Esophagus (tissue), 2 donors: ENCODE results near the gene PLEKHA8. TPM values are rescaled to one million over a fixed set of nuclear protein-coding genes. Genes with fewer than 3 reads are reported as not detected.
A peak's percentile ranks its signal among the peaks of the same experiment; 100 is the strongest.

ENCODE experiments used
- H3K27ac ChIP-seq, 2 donors: one replicate each; pipeline ENCODE4 v1.5.1; 2013; ENCODE audit warnings: low read depth in 2 of 2, mild to moderate bottlenecking in 2 of 2, inconsistent platforms in 1 of 2, low read length in 1 of 2, moderate library complexity in 1 of 2
- H3K27me3 ChIP-seq, 2 donors: one replicate each; pipeline ENCODE4 v1.6.1; 2013; ENCODE audit warnings: low read length in 2 of 2, control low read depth in 1 of 2, mild to moderate bottlenecking in 1 of 2; ENCODE audit not compliant: insufficient read depth in 2 of 2, control insufficient read depth in 1 of 2
- H3K36me3 ChIP-seq, 2 donors: one replicate each; pipeline ENCODE4 v1.6.1; 2013; ENCODE audit warnings: low read length in 1 of 2; ENCODE audit not compliant: control insufficient read depth in 2 of 2, insufficient read depth in 2 of 2
- H3K4me1 ChIP-seq, 2 donors: one replicate each; pipeline ENCODE4 v1.6.1; 2013; ENCODE audit warnings: low read length in 1 of 2; ENCODE audit not compliant: control insufficient read depth in 2 of 2, insufficient read depth in 2 of 2
- H3K4me3 ChIP-seq, 2 donors: one replicate each; pipeline ENCODE4 v1.5.1; 2013; ENCODE audit warnings: low read length in 2 of 2, mild to moderate bottlenecking in 2 of 2, low read depth in 1 of 2, moderate library complexity in 1 of 2
- H3K9me3 ChIP-seq, 2 donors: one replicate each; pipeline ENCODE4 v1.6.1; 2013; ENCODE audit warnings: mild to moderate bottlenecking in 2 of 2, low read depth in 1 of 2, low read length in 1 of 2, moderate library complexity in 1 of 2; ENCODE audit not compliant: control insufficient read depth in 2 of 2, insufficient read depth in 1 of 2
- WGBS, 2 donors: extraction: QIAGEN DNeasy Blood & Tissue Kit; methylation state at CpG; one replicate each; pipeline ENCODE4 v1.1.7; 2013; 5-methylcytosine and 5-hydroxymethylcytosine counted together
- polyA plus RNA-seq, 2 donors: library from polyadenylated mRNA; stranded (reverse); fragments of 200-250 nt; gene quantifications; one replicate each; pipeline ENCODE4 v1.2.3, GENCODE V29; 2013
- donor health status: healthy with polysubstance abuse.
- donor health status: Bipolar disorder and iron deficiency.

The PLEKHA8 gene
- polyA plus RNA-seq, 2 donors: 2.3 to 2.7 TPM

DNA sequence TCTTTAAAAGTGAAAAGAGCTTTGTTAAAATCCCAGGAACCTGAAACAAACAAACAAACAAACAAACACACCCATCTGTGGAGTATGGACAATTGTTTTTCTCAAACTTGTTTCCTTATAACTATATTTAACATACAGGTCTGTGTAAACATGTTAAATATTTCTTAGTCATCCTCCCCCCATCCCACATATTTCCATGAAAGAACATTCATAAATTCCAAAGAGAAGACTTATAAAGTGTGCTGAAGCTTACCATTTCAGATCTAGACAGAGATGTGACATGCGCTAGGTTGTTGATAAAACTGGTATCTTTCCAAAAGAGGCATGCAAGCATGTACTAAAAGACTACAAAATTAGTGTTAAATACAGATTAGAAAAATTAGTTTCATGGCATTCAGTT is 8.3 kb upstream of the PLEKHA8 start:
- Histone ChIP-seq H3K9me3 (no peaks in the 10 kb centered on the region), H3K27ac (no peak overlapping the region), H3K4me1 (no peaks in the 10 kb centered on the region), H3K27me3 (no peaks in the 10 kb centered on the region), H3K36me3 (peaks cover 0 to 4% of the 10 kb centered on the region in 2 donors), H3K4me3 (no peak overlapping the region)
- 92 to 95% methylated on average over 1 of the region's 1 CpG for WGBS, 2 donors

DNA sequence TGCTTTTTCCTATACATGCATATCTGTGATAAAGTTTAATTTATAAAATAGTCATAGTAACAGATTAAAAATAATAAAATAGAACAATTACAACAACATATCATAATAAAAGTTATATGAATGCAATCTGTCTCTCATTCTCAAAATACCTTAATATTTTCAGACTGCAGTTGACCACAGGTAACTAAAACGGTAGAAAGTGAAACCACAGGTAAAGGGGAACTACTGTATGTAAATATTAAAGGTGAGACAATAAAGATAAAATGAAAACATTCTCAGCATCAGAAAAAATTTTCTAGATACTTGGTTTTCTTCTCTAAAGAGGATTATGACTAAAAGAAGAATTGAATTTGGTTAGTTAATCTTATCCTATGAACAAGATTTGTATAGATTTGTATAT is 7.7 kb upstream of the PLEKHA8 start:
- no peaks in the 10 kb centered on the region for H3K4me1 ChIP-seq
- H3K4me3 ChIP-seq: no peak overlapping the region
- H3K36me3 ChIP-seq: peaks cover 0 to 4% of the 10 kb centered on the region in 2 donors
- H3K9me3 ChIP-seq: no peaks in the 10 kb centered on the region
- 29 to 38% methylated on average over 1 of the region's 1 CpG for WGBS, 2 donors
- H3K27me3 ChIP-seq: no peaks in the 10 kb centered on the region
- H3K27ac ChIP-seq: no peak overlapping the region

DNA sequence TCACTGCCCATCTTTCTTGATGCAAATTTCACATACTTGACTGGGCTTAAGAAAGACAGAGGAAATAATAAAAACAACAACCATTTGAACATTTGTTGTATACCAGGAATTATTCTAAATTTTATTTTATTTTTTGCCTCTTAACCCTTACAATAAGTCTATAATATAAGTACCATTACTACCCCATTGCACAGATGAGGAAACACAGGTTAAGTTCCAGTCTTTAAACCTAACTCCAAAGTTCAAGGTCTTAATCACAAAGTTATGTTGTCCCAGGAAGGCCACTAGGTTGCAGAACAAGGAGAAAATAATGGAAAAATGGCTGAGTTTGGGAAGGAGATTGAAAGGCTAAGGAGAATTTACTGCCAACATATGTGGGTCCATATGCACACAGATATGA is 5.2 kb upstream of the PLEKHA8 start:
- Histone ChIP-seq H3K9me3 (no peaks in the 10 kb centered on the region), H3K27ac (no peak overlapping the region), H3K36me3 (peaks cover 0 to 4% of the 10 kb centered on the region in 2 donors), H3K4me3 (no peak overlapping the region), H3K27me3 (no peaks in the 10 kb centered on the region), H3K4me1 (no peaks in the 10 kb centered on the region)

DNA sequence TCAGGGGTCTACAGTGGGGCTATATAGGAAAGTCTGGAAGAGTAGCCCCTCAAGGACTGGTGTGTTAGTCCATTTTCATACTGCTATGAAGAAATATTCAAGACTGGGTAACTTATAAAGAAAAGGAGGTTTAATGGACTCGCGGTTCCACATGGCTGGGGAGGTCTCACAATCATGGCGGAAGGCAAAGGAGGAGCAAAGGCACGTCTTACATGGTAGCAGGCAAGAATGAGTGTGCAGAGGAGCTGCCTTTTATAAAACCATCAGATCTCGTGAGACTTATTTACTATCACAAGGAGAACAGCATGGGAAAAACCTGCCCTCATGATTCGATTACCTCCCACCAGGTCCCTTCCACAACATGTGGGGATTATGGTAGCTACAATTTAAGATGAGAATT is 4.7 kb upstream of the PLEKHA8 start:
- Histone ChIP-seq H3K9me3 (no peaks in the 10 kb centered on the region), H3K27me3 (no peaks in the 10 kb centered on the region), H3K4me3 (no peak overlapping the region), H3K4me1 (no peaks in the 10 kb centered on the region), H3K27ac (no peak overlapping the region), H3K36me3 (no peaks in the 10 kb centered on the region)
- 95 to 98% methylated on average over 6 of the region's 6 CpGs for WGBS, 2 donors

DNA sequence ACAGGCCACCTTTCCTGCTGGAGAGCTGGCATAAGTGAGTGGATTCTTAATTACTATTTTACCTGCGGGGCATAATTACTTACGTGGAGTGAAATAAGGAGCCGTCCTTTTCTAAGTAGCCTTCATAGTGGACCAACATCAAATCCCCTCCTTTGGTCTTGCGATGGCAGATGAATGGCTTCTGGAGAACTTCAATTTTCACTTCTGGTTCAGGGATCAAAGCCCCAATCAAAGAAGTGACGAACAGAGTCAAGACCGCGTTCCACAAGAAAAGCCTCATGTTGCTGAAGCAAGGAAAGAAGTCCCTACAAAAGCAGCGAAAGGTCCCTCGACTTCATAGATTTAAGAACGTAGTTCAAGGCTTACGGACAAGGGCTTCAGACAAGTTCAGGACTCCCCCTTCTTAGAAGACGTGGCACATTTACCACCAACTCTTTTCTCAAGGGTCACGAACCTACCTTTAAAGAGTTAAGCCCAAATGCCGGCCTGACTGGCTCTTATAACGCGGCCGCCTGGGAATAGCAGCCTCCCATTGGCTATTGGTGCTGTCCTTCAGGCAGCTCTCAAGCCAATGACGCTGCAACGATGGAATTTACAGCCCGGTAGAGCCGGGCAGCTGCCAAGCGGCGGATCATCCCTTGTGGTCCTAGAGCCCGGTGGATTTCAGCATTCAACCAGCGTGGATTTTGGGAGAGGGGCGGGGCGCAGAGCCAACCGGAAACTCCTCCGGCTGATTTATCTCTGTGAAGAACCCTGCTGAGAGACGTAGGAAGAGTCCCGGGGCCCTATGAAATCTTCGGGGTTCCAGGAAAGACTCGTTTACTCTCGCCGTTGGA is 1.8 kb upstream of the PLEKHA8 start, which contains the start of gene FKBP14:
Gene FKBP14 (minus strand): TSS at position 474 of the 836 bp plus-strand sequence. CDS start 194 bp downstream, at position 280.
- H3K27me3 ChIP-seq: no peaks in the 10 kb centered on the region
- 0 to 1% methylated on average over 35 of the region's 35 CpGs for WGBS, 2 donors
- H3K9me3 ChIP-seq: no peaks in the 10 kb centered on the region
- H3K4me1 ChIP-seq: peaks cover 2 to 3% of the 10 kb centered on the region in 2 donors
- H3K4me3 ChIP-seq: peak within 1 kb of the TSS; percentile 55 to 79
- H3K36me3 ChIP-seq: no peaks in the 10 kb centered on the region
- H3K27ac ChIP-seq: peak within 1 kb of the TSS; percentile 84 to 94

DNA sequence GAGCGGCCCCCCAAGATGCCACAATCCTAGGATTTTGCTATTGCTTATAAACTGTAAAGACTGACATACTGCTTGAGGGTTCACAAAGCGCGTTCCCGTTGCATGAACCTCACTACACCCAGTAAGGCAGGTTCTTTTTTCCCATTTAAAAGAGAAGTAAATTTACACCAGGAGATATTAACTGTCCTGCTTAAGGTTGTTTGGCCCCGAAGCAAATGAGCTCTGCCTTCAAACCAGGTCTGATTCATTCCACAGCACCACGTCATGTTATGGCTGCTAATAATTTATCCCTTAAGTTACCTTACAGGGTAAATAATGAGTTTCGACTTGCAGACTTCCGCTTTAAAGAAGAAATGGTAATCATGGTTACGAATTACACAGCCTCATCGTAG is 1.2 kb upstream of the PLEKHA8 start:
- Histone ChIP-seq H3K9me3 (no peaks in the 10 kb centered on the region), H3K27ac (peak overlapping the region; percentile 84 to 94), H3K4me3 (peak overlapping the region; percentile 52 to 79), H3K36me3 (no peaks in the 10 kb centered on the region), H3K4me1 (peaks cover 2 to 3% of the 10 kb centered on the region in 2 donors), H3K27me3 (no peaks in the 10 kb centered on the region)
- 0% methylated on average over 10 of the region's 10 CpGs for WGBS, 2 donors

DNA sequence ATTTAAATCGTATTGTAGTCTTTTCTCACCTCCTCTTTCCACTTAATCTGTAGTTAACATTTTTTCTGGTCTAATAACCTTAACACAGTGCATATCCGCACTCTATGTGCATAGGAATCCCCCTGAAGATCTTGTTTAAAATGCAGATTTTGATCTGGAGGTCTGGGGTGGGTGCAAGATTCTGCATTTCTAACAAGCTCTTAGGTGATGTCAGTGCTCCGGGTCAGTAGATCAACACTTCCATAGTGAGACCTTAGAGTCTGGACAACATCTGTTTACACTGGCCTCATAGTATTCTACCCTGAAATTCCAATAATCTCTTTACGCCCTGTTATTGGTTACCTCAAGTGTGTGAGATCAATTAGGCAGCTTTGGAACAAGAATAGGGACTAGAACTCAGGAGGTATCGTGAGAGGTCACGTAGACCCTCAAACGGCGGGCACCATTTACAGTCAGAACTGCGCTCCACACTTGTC is 434 bp upstream of the PLEKHA8 start:
- peaks cover 2 to 3% of the 10 kb centered on the region in 2 donors for H3K4me1 ChIP-seq
- no peaks in the 10 kb centered on the region for H3K27me3 ChIP-seq
- H3K4me3 ChIP-seq: peak overlapping the region; percentile 79 to 84
- H3K27ac ChIP-seq: peak overlapping the region; percentile 89 to 91
- WGBS, 2 donors: 2% methylated on average over 9 of the region's 9 CpGs
- H3K9me3 ChIP-seq: no peaks in the 10 kb centered on the region
- H3K36me3 ChIP-seq: no peaks in the 10 kb centered on the region

DNA sequence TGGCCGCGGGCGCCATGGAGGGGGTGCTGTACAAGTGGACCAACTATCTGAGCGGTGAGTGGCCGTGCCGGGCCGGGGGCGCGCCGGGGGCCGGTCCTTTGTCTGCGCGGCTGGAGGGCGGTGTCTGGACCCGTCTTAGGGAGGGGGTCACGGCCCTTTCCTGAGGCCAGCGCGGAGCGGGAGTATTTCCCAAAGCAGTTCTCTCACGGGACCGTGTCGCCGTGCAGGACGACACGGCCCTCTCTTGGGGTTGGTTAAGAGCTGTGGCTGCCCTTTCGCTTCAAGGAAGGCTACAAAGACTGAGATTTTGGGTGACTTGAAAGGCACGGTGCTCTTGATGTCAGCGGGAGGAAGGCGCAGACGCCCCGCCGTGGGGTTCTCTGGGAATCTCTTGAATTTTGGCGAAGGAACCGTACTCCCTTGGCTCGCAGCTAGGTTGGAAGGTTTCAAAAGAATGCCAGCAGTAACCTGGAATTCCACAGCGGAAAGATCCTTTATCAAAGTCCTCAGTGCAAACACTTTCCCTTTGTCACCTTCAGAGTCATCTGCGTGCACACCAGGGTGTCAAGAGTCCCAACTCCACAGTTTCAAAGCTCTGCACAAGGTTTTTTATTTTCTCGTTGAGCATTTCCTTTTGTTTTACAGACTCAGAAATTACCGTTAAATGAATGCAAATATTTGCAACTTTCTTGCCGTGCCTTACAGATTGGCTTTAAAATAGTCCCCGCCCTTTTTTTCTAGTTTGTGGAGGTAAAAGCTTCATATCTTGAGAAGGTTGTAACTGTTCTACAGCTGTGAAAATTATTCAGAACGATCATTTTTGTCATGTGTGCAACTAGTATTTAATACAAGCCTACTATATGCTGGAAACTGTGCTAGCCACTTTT is 780 bp downstream of the PLEKHA8 start:
- 0 to 1% methylated on average over 38 to 42 of the region's 42 CpGs for WGBS, 2 donors

DNA sequence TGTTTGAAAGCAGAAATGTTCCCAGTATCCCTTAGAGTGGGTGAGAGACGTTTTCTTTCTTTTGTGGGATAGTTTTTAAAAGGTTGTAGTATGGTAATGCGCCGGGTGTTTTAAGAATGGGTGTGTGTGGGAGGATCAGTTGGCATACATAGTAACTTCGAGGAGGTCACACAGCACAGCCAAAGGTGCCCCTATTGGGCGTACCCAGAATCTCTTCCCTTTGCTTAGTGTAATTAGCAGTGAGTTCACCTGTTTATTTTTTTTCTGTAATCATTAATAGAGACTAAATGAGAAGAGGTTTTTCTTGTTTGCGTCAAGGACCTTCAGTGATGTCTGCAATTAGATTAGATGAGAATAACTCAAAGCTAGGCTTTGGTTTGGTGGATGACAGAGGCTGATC is 1.5 kb downstream of the PLEKHA8 start:
- WGBS, 2 donors: 17 to 24% methylated on average over 6 of the region's 6 CpGs
- Histone ChIP-seq H3K4me1 (peaks cover 2 to 3% of the 10 kb centered on the region in 2 donors), H3K27ac (no peak overlapping the region), H3K27me3 (no peaks in the 10 kb centered on the region), H3K36me3 (no peaks in the 10 kb centered on the region), H3K9me3 (no peaks in the 10 kb centered on the region), H3K4me3 (peak overlapping the region in 1 of 2 donors; percentile 79)

More for the DNA sequence above, 780 bp downstream of the PLEKHA8 start:
- Histone ChIP-seq H3K27ac (peak overlapping the region; percentile 89 to 91), H3K4me3 (peak overlapping the region; percentile 79 to 84), H3K4me1 (peaks cover 2 to 3% of the 10 kb centered on the region in 2 donors), H3K27me3 (no peaks in the 10 kb centered on the region), H3K36me3 (no peaks in the 10 kb centered on the region), H3K9me3 (no peaks in the 10 kb centered on the region)
